Osteoblast (primary cell): Measurements from ENCODE around the gene RPRD1B. TPM values are rescaled to one million over a fixed set of nuclear protein-coding genes. Genes with fewer than 3 reads are reported as not detected.

ENCODE experiments used
- DNase-seq: peaks from one replicate; pipeline ENCODE4 v3.0.0; 2011; ENCODE audit warnings: low spot score, mixed read lengths; ENCODE audit not compliant: insufficient read length; ENCODE audit errors: missing footprints
- H2AFZ ChIP-seq: 2 replicates; pipeline ENCODE4 v1.6.0; 2011; ENCODE audit warnings: mild to moderate bottlenecking, low read length
- H3K27ac ChIP-seq: 2 replicates; pipeline ENCODE4 v1.5.1; 2011; ENCODE audit warnings: mild to moderate bottlenecking, low read depth, low read length, moderate library complexity
- H3K27me3 ChIP-seq: 2 replicates; pipeline ENCODE4 v1.6.0; 2012; ENCODE audit warnings: mild to moderate bottlenecking, control low read depth, inconsistent platforms, low read length, moderate library complexity; ENCODE audit not compliant: insufficient read depth
- H3K36me3 ChIP-seq: 2 replicates; pipeline ENCODE4 v1.5.1; 2011; ENCODE audit warnings: mild to moderate bottlenecking, low read length, control low read depth, moderate library complexity; ENCODE audit not compliant: insufficient read depth
- H3K4me1 ChIP-seq: 2 replicates; pipeline ENCODE4 v1.5.1; 2011; ENCODE audit warnings: mild to moderate bottlenecking, low read length, control low read depth, moderate library complexity; ENCODE audit not compliant: insufficient read depth
- H3K4me2 ChIP-seq: 2 replicates; pipeline ENCODE4 v1.6.0; 2011; ENCODE audit warnings: mild to moderate bottlenecking, low read length; ENCODE audit not compliant: insufficient read depth
- H3K4me3 ChIP-seq: fragments of 200-600 bp; sonication (generic); 3 replicates; pipeline ENCODE4 v1.5.1; 2012; ENCODE audit warnings: mild to moderate bottlenecking, low read length, inconsistent platforms; ENCODE audit not compliant: insufficient read depth
- H3K79me2 ChIP-seq: 2 replicates; pipeline ENCODE4 v1.6.0; 2012; ENCODE audit warnings: mild to moderate bottlenecking, low read length, control low read depth, inconsistent platforms; ENCODE audit not compliant: insufficient read depth
- H3K9me3 ChIP-seq: 2 replicates; pipeline ENCODE4 v1.5.1; 2011; ENCODE audit warnings: low read depth, low read length, control low read depth
- H4K20me1 ChIP-seq: 2 replicates; pipeline ENCODE4 v1.6.0; 2012; ENCODE audit warnings: mild to moderate bottlenecking, low read length, control low read depth; ENCODE audit not compliant: insufficient read depth
- CTCF ChIP-seq: IDR thresholded peaks from 2 replicates; pipeline ENCODE4 v1.5.1; 2011; ENCODE audit warnings: mild to moderate bottlenecking, low read depth, low read length, moderate library complexity; ENCODE audit errors: extremely low read depth
- total RNA-seq: library from RNA; depleted of rRNA; stranded (reverse); fragments of >200 nt; gene quantifications from 2 replicates; pipeline ENCODE4 v1.2.3, GENCODE V29; 2012

The RPRD1B gene
- total RNA-seq, 1 donor: 29.3 TPM

DNA sequence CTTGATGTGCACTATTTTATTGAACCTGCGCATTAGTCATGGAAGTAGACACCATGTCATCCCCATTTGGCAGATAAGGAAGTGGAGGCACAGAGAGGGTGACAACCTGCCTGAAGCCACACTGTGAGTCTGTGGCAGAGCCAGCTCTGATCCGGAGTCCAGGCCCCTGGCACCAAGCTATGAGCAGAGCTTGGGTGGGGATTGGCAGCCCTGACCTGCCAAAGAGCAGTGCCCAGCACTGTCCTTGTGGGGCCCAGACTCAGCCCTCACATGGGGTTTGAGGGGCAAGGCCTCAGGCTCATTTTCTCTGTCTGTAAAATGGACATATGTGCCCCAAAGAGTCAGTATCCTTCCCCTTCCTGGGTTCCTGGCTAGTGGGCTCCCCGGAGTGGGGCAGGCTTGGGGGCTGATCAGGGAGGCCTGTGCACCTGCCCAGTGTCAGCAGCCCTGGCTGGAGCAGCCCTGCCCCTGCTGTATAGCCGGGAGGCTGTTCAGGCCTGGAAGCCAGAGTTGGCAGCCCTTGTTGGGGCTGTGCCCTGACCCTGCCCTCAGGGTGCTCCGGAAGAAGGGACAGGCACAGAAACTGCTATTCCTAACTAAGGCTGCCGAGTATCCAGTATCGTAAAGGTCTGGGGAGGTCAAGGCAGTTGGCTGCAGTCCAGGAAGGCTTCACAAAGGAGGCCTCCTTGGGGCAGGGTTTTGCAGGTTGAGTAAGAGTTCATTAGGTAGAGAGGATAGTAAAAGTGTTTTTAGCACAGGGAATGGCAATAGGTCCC lies 92.8 kb downstream of the RPRD1B start:
- Histone ChIP-seq H4K20me1 (no peaks in the 10 kb centered on the region), H3K79me2 (no peaks in the 10 kb centered on the region), H3K36me3 (peaks cover 33% of the 10 kb centered on the region), H3K4me2 (no peak overlapping the region), H2AFZ (no peak overlapping the region), H3K4me3 (no peak overlapping the region), H3K27ac (peak overlapping the region; percentile 63), H3K4me1 (peaks cover 48% of the 10 kb centered on the region), H3K9me3 (no peaks in the 10 kb centered on the region), H3K27me3 (no peaks in the 10 kb centered on the region)
- no peak for TF ChIP-seq CTCF
- no peak for DNase-seq

DNA sequence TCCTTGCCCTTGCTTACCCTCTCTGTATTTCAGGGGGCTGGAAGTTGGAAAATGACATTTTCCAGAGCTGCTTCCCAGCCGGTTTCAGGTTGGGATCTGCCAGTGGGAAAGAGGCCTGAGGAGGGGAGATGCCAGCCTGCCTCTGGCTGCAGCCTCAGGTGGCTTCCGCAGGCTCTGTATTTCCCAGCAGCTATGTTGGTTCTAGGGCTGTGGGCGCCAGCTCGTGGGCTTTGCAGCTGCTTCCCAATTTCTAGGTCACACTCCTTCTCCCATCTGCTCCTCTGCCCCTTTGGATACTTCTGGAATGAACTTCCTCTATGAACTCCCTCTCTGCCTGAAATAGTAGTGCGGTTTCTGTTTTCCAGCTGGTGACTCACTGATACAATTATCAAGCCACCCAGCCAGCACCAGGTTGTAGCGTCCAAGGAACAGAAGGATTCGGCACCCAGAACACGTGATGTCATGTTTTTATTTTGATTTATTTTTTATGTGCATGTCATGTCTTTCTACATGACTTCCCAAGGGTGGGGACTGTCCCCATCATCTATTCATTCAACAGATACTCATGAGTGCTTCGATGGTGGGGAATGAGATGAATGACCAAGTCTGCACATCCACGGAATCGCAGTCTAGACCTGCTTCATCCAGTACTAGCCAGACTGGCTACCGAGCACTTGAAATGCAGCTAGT lies 93.5 kb downstream of the RPRD1B start:
- TF ChIP-seq CTCF: no peak
- peak overlapping the region; percentile 5 for H3K4me2 ChIP-seq
- no peaks in the 10 kb centered on the region for H3K27me3 ChIP-seq
- no peak overlapping the region for H3K4me3 ChIP-seq
- peak; percentile 93 for DNase-seq
- no peak overlapping the region for H2AFZ ChIP-seq
- H3K79me2 ChIP-seq: no peaks in the 10 kb centered on the region
- no peaks in the 10 kb centered on the region for H3K9me3 ChIP-seq
- H3K36me3 ChIP-seq: peaks cover 40% of the 10 kb centered on the region
- peaks cover 48% of the 10 kb centered on the region for H3K4me1 ChIP-seq
- H4K20me1 ChIP-seq: no peaks in the 10 kb centered on the region
- peak overlapping the region; percentile 63 for H3K27ac ChIP-seq

DNA sequence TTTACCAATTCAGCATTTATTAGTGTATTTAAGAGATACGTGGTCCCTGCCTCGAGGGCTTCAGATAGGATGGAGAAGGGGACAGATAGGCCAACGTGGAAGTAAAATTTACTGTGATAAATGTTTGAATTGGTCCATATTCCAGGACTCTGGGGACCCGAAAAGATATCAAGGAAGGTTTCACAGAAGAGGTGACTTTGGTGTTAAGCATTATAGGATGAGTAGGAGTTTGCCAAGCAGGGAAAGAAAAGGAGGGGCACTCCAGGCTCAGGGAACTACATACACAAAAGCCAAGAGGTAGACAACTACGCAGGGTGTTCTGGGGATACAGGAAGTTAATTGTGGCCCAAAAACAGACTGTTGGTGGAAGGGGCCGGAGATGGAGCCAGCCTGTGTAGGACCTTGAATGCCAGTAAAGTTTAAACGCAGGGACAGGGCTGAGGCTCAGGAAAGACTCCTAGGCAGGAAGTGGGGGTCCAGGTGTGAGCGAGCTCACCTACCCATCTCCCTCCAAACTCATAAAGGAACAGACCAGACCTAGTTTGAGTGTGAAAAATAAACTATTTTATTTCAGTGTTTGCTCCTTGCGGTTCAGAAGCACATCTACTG lies 94.5 kb downstream of the RPRD1B start:
- Histone ChIP-seq H3K36me3 (peaks cover 49% of the 10 kb centered on the region), H3K4me1 (peaks cover 44% of the 10 kb centered on the region), H3K4me2 (no peak overlapping the region), H3K9me3 (no peaks in the 10 kb centered on the region), H3K27me3 (no peaks in the 10 kb centered on the region), H4K20me1 (no peaks in the 10 kb centered on the region), H3K27ac (peak overlapping the region; percentile 63), H3K4me3 (no peak overlapping the region), H3K79me2 (no peaks in the 10 kb centered on the region), H2AFZ (no peak overlapping the region)
- no peak for DNase-seq
- no peak for TF ChIP-seq CTCF

DNA sequence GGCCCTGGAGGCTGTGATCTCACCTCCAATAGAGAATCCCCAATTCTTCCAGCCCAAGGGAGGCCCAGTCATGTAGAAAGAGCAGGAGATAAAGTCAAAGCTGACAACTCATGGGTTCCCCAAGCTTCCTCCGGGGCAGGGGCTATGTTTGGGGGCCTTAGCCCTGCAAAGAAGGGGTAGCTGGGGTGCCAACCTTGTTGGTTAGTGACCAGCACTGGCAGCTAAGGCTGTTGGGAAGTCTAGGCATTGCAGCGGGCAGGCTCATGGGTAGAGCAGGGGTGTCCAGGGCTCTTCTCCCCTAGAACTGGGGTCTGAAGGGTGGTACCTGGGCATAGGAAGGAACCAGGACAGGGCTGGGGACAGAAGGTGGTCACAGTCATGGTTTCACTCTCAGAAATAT lies 95.1 kb downstream of the RPRD1B start:
- Histone ChIP-seq H3K9me3 (no peaks in the 10 kb centered on the region), H4K20me1 (no peaks in the 10 kb centered on the region), H3K27ac (peak overlapping the region; percentile 63), H2AFZ (no peak overlapping the region), H3K36me3 (peaks cover 56% of the 10 kb centered on the region), H3K4me1 (peaks cover 40% of the 10 kb centered on the region), H3K4me2 (no peak overlapping the region), H3K79me2 (no peaks in the 10 kb centered on the region), H3K4me3 (no peak overlapping the region), H3K27me3 (no peaks in the 10 kb centered on the region)
- TF ChIP-seq CTCF: no peak
- no peak for DNase-seq
